Measurements from ENCODE around the gene ARHGEF35.
"Not testable (repeated sequence)": the region's sequence is repeated elsewhere in the genome, so short reads cannot be mapped to it uniquely, and the experiment has no call there.

Gene ARHGEF35

DNA sequence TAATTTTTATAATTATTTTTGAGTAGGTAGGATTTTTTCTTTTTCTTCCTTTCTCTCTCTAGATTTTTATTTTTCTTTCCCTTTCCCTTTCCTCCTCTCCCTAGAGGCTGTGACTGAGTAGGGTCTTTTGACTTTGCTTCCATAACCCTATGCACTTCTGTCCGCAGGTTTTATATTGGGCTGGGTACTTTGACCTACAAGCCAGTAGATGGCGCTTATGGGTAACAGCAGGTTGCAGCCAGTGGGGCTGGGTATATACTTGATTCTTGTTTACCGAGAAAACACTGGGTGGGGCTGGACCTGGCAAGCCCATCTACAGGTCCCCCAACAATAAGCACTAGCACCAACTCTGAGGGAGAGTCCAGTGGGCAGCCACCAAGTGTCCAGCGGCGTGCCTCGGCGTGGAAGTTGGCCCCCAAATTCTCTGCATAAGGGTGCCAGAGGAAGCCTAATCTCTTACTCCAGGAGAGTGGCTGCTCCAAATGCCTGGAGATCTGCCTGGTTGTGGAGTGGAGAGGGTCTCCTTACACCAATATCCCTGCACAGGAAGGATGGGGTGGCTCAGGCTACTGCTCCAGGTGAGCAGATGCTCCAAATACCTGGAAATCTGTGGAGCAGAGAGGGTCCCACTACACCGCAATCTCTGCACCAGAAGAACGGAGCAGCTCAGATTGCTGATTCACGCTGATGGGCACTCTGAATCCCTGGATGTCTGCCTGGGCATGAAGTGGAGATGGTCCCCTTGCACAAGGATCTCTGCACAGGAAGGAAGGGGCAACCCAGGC is 17.1 kb downstream of the ARHGEF35 start:
- peak; percentile 35 for DNase-seq

DNA sequence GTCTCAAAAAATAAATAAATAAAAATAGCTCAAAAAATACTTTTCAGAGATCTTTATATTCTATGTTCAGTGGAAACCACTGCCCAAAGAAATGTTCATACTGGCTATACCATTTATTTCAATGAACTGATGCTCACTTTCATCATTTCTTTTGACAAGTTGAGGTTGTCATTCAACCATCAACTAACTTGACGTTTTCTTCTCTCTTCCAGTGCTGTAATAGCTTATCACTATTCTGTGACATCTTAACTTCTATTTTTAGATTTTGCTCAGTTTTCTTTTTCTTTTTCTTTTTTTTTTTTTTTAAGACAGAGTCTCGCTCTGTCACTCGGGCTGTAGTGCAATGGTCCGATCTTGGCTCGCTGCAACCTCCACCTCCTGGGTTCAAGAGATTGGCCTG is 21.0 kb downstream of the ARHGEF35 start:
- no peak for DNase-seq

DNA sequence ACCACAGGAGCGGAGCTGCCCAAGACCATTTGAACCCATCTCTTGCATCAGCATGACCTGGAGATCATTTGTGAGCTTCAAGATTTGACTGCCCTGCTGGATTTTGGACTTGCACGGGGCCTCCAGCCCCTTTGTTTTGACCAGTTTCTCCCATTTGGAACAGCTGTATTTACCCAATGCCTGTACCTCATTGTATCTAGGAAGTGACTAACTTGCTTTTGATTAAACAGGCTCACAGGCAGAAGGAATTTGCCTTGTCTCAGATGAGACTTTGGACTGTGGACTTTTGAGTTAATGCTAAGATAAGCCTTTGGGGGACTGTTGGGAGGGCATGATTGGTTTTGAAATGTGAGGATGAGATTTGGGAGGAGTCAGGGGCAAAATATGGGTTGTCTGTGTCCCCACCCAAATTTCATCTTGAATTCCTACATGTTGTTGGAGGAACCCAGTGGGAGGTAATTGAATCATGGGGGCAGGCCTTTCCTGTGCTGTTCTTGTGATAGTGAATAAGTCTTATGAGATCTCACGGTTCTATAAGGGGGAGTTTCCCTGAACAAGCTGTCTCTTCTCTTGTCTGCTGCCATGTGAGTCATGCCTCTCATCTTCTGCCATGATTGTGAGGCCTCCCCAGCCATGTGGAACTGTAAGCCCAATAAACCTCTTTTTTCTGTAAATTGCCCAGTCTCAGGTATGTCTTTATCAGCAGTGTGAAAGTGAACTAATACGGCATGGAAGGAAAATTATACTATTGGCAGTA is 23.9 kb downstream of the ARHGEF35 start:
- DNase-seq: not testable (repeated sequence)

DNA sequence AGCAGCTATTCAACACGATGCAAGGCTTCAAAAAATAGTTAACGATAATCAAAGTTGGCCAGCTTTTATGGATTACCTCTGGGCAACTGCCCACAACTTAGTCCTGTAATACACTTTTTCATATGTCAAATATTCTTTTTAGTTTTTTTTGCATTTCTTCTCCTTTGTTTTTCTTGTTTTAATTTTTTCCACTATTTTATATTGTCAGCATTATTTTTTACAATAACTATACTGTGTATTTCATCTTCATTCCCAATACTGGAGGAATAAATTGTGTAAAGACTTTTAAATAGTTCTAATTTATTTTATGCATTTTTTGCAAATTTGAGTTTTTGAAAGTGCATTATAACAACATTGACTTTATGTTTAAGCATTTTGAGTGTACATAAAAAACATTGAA is 30.8 kb downstream of the ARHGEF35 start:
- DNase-seq: no peak

DNA sequence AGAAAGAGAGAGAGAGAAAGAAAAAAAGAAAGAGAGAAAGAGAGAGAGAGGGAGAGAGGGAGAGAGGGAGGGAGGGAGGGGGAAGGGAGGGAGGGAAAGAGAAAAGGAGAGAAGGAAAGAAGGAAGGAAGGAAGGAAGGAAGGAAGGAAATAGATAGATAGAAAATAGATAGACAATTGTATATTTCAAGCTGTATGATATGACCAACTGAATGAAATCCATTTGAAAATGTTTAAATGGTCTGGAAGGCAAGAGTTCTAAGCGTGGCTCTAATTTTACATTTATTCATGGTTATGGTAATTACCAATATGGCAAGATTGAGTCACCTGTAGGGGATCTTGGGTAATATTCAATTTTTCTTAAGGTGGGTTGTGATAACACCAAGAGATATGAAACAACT is 36.8 kb downstream of the ARHGEF35 start:
- DNase-seq: no peak

DNA sequence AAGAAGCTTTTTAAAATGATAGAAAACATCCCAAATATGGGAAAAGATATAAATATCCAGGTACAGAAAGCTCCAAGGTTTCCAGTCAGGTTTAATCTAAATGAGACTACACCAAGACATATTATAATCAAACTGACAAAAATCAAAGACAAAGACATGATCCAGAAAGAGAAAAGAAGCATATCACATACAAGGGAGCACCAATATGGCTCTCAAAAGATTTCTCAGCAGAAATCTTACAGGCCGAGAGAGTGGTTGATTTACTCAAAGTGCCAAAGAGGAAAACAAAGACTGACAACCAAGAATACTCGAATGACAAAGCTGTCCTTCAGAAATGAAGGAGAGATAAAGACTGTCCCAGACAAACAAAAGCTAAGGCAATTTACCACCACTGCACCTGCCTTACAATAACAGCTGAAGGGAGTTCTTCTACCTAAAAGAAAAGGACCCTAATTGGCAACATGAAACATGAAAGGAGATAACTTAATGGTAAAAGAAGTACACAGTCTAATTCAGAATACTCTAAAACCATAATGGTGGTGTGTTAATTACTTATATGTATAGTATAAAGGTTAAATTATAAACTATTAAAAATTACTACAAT is 47.3 kb downstream of the ARHGEF35 start:
- DNase-seq: no peak

DNA sequence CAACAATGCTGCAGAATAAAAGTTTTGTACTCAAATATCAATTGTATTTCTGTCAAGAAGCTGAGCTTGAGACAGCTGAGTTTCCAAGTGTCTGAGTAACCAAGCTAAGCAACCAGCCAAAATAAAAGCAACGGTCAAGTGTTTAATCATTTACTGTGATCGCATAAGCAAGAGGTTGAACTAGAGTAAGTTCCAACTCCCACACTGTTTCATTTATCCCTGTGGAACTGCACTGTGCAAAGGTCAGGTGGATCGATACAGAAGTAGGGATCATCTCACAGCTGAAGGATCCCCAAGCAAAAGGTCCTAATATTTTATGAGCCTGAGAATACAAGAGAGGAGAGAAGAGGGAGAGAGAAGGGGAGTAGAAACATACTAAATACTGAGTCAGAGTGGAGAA is 51.2 kb downstream of the ARHGEF35 start:
- DNase-seq: no peak

DNA sequence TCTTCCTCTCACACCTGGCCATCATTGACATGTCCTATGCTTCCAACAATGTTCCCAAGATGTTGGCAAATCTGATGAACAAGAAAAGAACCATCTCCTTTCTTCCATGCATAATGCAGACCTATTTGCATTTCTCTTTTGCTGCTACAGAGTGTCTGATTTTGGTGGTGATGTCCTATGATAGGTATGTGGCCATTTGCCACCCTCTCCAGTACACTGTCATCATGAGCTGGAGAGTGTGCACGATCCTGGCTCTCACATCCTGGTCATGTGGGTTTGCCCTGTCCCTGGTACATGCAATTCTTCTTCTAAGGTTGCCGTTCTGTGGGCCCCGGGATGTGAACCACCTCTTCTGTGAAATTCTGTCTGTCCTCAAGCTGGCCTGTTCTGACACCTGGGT is 53.4 kb downstream of the ARHGEF35 start:
- no peak for DNase-seq

DNA sequence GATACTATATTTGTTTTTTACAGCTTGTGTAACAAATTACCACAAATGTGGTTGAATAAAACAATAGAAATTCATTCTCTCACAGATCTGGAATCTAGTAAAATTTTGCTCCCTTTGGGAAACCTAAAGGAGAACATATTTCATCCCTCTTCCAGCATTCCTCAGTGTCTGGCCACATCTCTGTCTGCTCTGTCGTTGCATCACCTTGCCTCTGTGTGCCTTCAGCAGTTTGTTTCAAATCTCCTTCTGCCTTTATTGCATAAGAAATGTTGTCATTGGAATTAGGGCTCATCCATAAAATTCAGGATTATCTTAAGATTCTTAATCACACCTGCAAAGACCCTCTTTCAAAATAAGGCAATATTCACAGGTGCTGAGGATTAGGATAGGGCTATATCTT is 58.1 kb downstream of the ARHGEF35 start:
- no peak for DNase-seq

All from CD4-positive, alpha-beta T cell treated with Interferon gamma for 1 hour (primary cell).